H9 (cell line): ENCODE measurements around the gene SEMA4C. TPM values are rescaled to one million over a fixed set of nuclear protein-coding genes. Genes with fewer than 3 reads are reported as not detected.

Experiments
- DNase-seq: peaks from one replicate; pipeline ENCODE4 v3.0.0-alpha.2; 2017
- H2AFZ ChIP-seq: one replicate; pipeline ENCODE4 v1.6.1; 2013; ENCODE audit warnings: mild to moderate bottlenecking, low read length, control low read depth, moderate library complexity
- H2AK5ac ChIP-seq: 2 replicates; pipeline ENCODE4 v1.6.1; 2013; ENCODE audit warnings: low read length, control low read depth, mixed read lengths; ENCODE audit not compliant: insufficient read length
- H2BK120ac ChIP-seq: one replicate; pipeline ENCODE4 v1.6.1; 2013; ENCODE audit warnings: low read depth, mild to moderate bottlenecking, low read length, control low read depth, inconsistent platforms; ENCODE audit not compliant: poor library complexity, severe bottlenecking
- H2BK12ac ChIP-seq: 2 replicates; pipeline ENCODE4 v1.6.1; 2013; ENCODE audit warnings: low read length, control low read depth, mixed read lengths, low read depth; ENCODE audit not compliant: insufficient read length
- H2BK15ac ChIP-seq: 2 replicates; pipeline ENCODE4 v1.6.1; 2013; ENCODE audit warnings: low read depth, low read length, control low read depth
- H2BK20ac ChIP-seq: one replicate; pipeline ENCODE4 v1.6.1; 2013; ENCODE audit warnings: low read depth, mild to moderate bottlenecking, low read length, control low read depth, inconsistent platforms; ENCODE audit not compliant: poor library complexity, severe bottlenecking
- H2BK5ac ChIP-seq: 2 replicates; pipeline ENCODE4 v1.6.1; 2013; ENCODE audit warnings: low read length, control low read depth, mixed read lengths; ENCODE audit not compliant: insufficient read length
- H3K14ac ChIP-seq: 2 replicates; pipeline ENCODE4 v1.6.1; 2013; ENCODE audit warnings: low read length, control low read depth; ENCODE audit not compliant: insufficient read depth
- H3K18ac ChIP-seq: 2 replicates; pipeline ENCODE4 v1.6.1; 2013; ENCODE audit warnings: low read depth, mild to moderate bottlenecking, mixed read lengths, low read length, control low read depth; ENCODE audit not compliant: insufficient read length
- H3K23ac ChIP-seq: 2 replicates; pipeline ENCODE4 v1.6.1; 2013; ENCODE audit warnings: low read length, control low read depth, mixed read lengths, low read depth; ENCODE audit not compliant: insufficient read length
- H3K23me2 ChIP-seq: 2 replicates; pipeline ENCODE4 v1.6.1; 2013; ENCODE audit warnings: low read depth, mild to moderate bottlenecking, mixed read lengths, low read length, control low read depth; ENCODE audit not compliant: insufficient read length, poor library complexity, severe bottlenecking
- H3K27ac ChIP-seq: 2 replicates; pipeline ENCODE4 v1.5.1; 2013; ENCODE audit warnings: low read length, control low read depth, mixed read lengths, low read depth; ENCODE audit not compliant: insufficient read length
- H3K27me3 ChIP-seq: 2 replicates; pipeline ENCODE4 v1.6.1; 2013; ENCODE audit warnings: low read length, control low read depth, inconsistent platforms; ENCODE audit not compliant: insufficient read depth
- H3K4ac ChIP-seq: 2 replicates; pipeline ENCODE4 v1.6.1; 2013; ENCODE audit warnings: low read depth, mild to moderate bottlenecking, control low read depth, inconsistent platforms, low read length, moderate library complexity
- H3K4me1 ChIP-seq: 2 replicates; pipeline ENCODE4 v1.6.1; 2013; ENCODE audit warnings: low read length, control low read depth, inconsistent platforms; ENCODE audit not compliant: insufficient read depth
- H3K4me2 ChIP-seq: 2 replicates; pipeline ENCODE4 v1.6.1; 2013; ENCODE audit warnings: low read length, control low read depth, mixed read lengths; ENCODE audit not compliant: insufficient read length, insufficient read depth
- H3K56ac ChIP-seq: 2 replicates; pipeline ENCODE4 v1.6.1; 2013; ENCODE audit warnings: low read depth, mild to moderate bottlenecking, mixed read lengths, low read length, control low read depth; ENCODE audit not compliant: insufficient read length
- H3K79me1 ChIP-seq: 2 replicates; pipeline ENCODE4 v1.6.1; 2013; ENCODE audit warnings: low read depth, mild to moderate bottlenecking, moderate library complexity, low read length, control low read depth, inconsistent platforms; ENCODE audit not compliant: insufficient read depth, poor library complexity, severe bottlenecking
- H3K79me2 ChIP-seq: 2 replicates; pipeline ENCODE4 v1.6.1; 2013; ENCODE audit warnings: low read length, control low read depth, inconsistent platforms; ENCODE audit not compliant: insufficient read depth
- H3K9ac ChIP-seq: 2 replicates; pipeline ENCODE4 v1.6.1; 2013; ENCODE audit warnings: low read length, control low read depth, mixed read lengths; ENCODE audit not compliant: insufficient read length; ENCODE audit errors: extremely low read depth
- H3K9me3 ChIP-seq: one replicate; pipeline ENCODE4 v1.6.1; 2013; ENCODE audit warnings: low read depth, low read length, inconsistent platforms; ENCODE audit not compliant: control insufficient read depth
- H3T11ph ChIP-seq: one replicate; pipeline ENCODE4 v1.6.1; 2013; ENCODE audit warnings: mild to moderate bottlenecking, low read length, control low read depth, inconsistent platforms
- H4K20me1 ChIP-seq: one replicate; pipeline ENCODE4 v1.6.1; 2013; ENCODE audit not compliant: control insufficient read depth, insufficient read length, insufficient read depth
- H4K5ac ChIP-seq: 2 replicates; pipeline ENCODE4 v1.6.1; 2013; ENCODE audit warnings: low read depth, mild to moderate bottlenecking, mixed read lengths, low read length, control low read depth; ENCODE audit not compliant: insufficient read length
- H4K8ac ChIP-seq: replicated peaks from 2 replicates; pipeline ENCODE4 v1.6.1; 2013; ENCODE audit warnings: low read length, control low read depth, mixed read lengths, low read depth; ENCODE audit not compliant: insufficient read length
- H4K91ac ChIP-seq: 2 replicates; pipeline ENCODE4 v1.6.1; 2013; ENCODE audit warnings: low read depth, mild to moderate bottlenecking, moderate library complexity, mixed read lengths, low read length, control low read depth; ENCODE audit not compliant: insufficient read length
- H3K27ac Mint-ChIP-seq, 3 experiments: 2 replicates in 2 of 3; 3 replicates in 1 of 3; pipeline ENCODE4 v1.8.0; 2020 to 2021; ENCODE audit warnings: mixed read lengths in 3 of 3, mild to moderate bottlenecking in 1 of 3, moderate library complexity in 1 of 3
- H3K27me3 Mint-ChIP-seq: 2 replicates; pipeline ENCODE4 v1.8.0; 2021; ENCODE audit warnings: low read depth, mild to moderate bottlenecking, moderate library complexity, mixed read lengths
- H3K36me3 Mint-ChIP-seq, 3 experiments: 2 replicates in 2 of 3; 3 replicates in 1 of 3; pipeline ENCODE4 v1.8.0; 2020 to 2021; ENCODE audit warnings: low read depth in 3 of 3, mixed read lengths in 3 of 3; ENCODE audit not compliant: insufficient read depth in 1 of 3
- H3K4me1 Mint-ChIP-seq, 2 experiments: 2 replicates each; pipeline ENCODE4 v1.8.0; 2020; ENCODE audit warnings: mixed read lengths in 2 of 2
- H3K4me3 Mint-ChIP-seq, 2 experiments: 2 replicates in 1 of 2; 3 replicates in 1 of 2; pipeline ENCODE4 v1.8.0; 2020 to 2021; ENCODE audit warnings: mild to moderate bottlenecking in 2 of 2, mixed read lengths in 2 of 2, moderate library complexity in 1 of 2
- H3K9me3 Mint-ChIP-seq, 2 experiments: 2 replicates in 1 of 2; 3 replicates in 1 of 2; pipeline ENCODE4 v1.8.0; 2020; ENCODE audit warnings: mild to moderate bottlenecking in 2 of 2, mixed read lengths in 2 of 2, moderate library complexity in 1 of 2
- WGBS: extraction: QIAGEN DNeasy Blood & Tissue Kit; methylation state at CpG from one replicate; pipeline ENCODE4 v1.1.7; 2013; ENCODE audit warnings: missing lambda C conversion rate, low lambda C conversion rate, mixed read lengths; ENCODE audit not compliant: insufficient read length; ENCODE audit errors: extremely low coverage; 5-methylcytosine and 5-hydroxymethylcytosine counted together
- total RNA-seq: library from RNA; stranded (reverse); gene quantifications from 2 replicates; pipeline ENCODE4 v1.2.1, GENCODE V29; 2021
- TF ChIP-seq, protein P1 (sequence below): fragments of 200-600 bp; sonication (generic); conservative IDR thresholded peaks from 3 replicates; pipeline ENCODE4 v1.8.0; 2021; ENCODE audit warnings: antibody characterized with exemption, mild to moderate bottlenecking

SEMA4C gene
- total RNA-seq, 1 experiment from 2014 or later, result 81.6 TPM

DNA sequence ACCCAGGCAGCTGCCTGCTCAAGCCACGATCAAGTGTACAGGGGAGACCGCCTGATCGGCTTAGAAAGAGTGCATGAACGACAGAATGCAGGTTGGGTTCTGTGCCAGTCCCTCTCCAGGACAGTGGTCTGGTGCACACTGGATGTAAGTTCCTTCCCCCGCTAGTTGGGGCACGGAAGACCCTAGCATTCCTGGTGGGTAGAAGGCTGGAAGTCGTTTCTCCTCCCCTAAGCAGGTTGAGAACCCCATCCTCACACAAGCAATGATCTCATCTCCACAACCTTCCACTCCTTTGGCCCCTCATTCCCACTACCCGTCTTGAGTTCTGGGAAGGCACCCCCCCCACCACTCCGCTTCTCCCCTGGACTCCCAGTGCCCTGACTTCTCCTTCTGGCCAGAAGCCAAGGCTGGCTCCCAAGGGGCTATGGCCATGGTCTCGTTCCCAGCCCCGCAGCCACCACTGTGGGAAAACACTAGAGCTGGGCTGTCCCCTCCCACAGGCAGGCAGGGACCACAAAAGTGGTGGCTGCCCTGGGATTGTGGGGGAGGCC is 10.7 kb downstream of the SEMA4C start:
- WGBS, result no CpG with 5 or more reads among the region's 11 CpGs
- H3K4me1 Mint-ChIP-seq, result peaks cover 22 to 24% of the 10 kb centered on the region in 2 experiments
- peaks cover 20 to 48% (median 39%) of the 10 kb centered on the region in 3 experiments for H3K36me3 Mint-ChIP-seq
- no peak overlapping the region for H2BK120ac ChIP-seq
- H3K23ac ChIP-seq, result no peak overlapping the region
- no peak overlapping the region for H3T11ph ChIP-seq
- H4K5ac ChIP-seq, result no peak overlapping the region
- H3K9ac ChIP-seq, result no peak overlapping the region
- TF ChIP-seq, protein P1, sequence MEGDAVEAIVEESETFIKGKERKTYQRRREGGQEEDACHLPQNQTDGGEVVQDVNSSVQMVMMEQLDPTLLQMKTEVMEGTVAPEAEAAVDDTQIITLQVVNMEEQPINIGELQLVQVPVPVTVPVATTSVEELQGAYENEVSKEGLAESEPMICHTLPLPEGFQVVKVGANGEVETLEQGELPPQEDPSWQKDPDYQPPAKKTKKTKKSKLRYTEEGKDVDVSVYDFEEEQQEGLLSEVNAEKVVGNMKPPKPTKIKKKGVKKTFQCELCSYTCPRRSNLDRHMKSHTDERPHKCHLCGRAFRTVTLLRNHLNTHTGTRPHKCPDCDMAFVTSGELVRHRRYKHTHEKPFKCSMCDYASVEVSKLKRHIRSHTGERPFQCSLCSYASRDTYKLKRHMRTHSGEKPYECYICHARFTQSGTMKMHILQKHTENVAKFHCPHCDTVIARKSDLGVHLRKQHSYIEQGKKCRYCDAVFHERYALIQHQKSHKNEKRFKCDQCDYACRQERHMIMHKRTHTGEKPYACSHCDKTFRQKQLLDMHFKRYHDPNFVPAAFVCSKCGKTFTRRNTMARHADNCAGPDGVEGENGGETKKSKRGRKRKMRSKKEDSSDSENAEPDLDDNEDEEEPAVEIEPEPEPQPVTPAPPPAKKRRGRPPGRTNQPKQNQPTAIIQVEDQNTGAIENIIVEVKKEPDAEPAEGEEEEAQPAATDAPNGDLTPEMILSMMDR, result no peak
- no peak overlapping the region for H3K18ac ChIP-seq
- H3K4me3 Mint-ChIP-seq, result peak overlapping the region; percentile 67 to 80
- peaks cover 2% of the 10 kb centered on the region; the same call in 1 of the 2 replicates for H3K79me2 ChIP-seq
- H3K23me2 ChIP-seq, result peaks cover 6% of the 10 kb centered on the region
- no peak overlapping the region for H3K14ac ChIP-seq
- no peaks in the 10 kb centered on the region; the same call in 1 of the 2 replicates for H3K27me3 Mint-ChIP-seq
- H2AK5ac ChIP-seq, result no peak overlapping the region
- H3K4ac ChIP-seq, result no peak overlapping the region
- H3K4me1 ChIP-seq, result no peaks in the 10 kb centered on the region; the same call in 1 of the 2 replicates
- no peaks in the 10 kb centered on the region for H3K9me3 ChIP-seq
- no peak for DNase-seq
- H2BK15ac ChIP-seq, result no peak overlapping the region
- H3K27ac Mint-ChIP-seq, result peak overlapping the region in 2 of 3 experiments; percentile 70 to 87; a peak in 5 of 7 replicates
- no peak overlapping the region for H4K91ac ChIP-seq
- peaks cover 2% of the 10 kb centered on the region for H4K20me1 ChIP-seq
- H2AFZ ChIP-seq, result no peak overlapping the region
- H3K9me3 Mint-ChIP-seq, result no peaks in the 10 kb centered on the region
- H3K56ac ChIP-seq, result no peak overlapping the region
- H3K27me3 ChIP-seq, result no peaks in the 10 kb centered on the region
- no peak overlapping the region for H2BK5ac ChIP-seq
- H2BK12ac ChIP-seq, result no peak overlapping the region
- no peak overlapping the region for H3K27ac ChIP-seq
- H2BK20ac ChIP-seq, result no peak overlapping the region
- peak overlapping the region; percentile 35 for H3K4me2 ChIP-seq
- H4K8ac ChIP-seq, result no peak overlapping the region
- H3K79me1 ChIP-seq, result no peaks in the 10 kb centered on the region
